ENCODE measurements around the gene CCN6.
"Not testable (repeated sequence)": the region's sequence is repeated elsewhere in the genome, so short reads cannot be mapped to it uniquely, and the experiment has no call there.

Gene CCN6

GRCh38 chr6:112049026-112049799 is 4.7 kb upstream of the CCN6 start:
- Histone ChIP-seq H3K27ac (ENCODE audit: insufficient read depth, low read length, poor library complexity, severe bottlenecking) (no peak overlapping the region), H3K27me3 (replicated peaks; ENCODE audit: control insufficient read depth, insufficient read depth, low read length, poor library complexity, severe bottlenecking) (no peaks in the 10 kb centered on the region), H3K4me3 (ENCODE audit: insufficient read depth, low read depth, low read length, poor library complexity, severe bottlenecking) (no peak overlapping the region), H3K9me3 (ENCODE audit: control insufficient read depth, low read length) (no peaks in the 10 kb centered on the region), H3K36me3 (ENCODE audit: control insufficient read depth, insufficient read depth, low read length) (no peaks in the 10 kb centered on the region), H3K4me1 (ENCODE audit: control insufficient read depth, insufficient read depth, low read length, poor library complexity, severe bottlenecking) (no peaks in the 10 kb centered on the region)
- DNase-seq: no peak

- H3K36me3 ChIP-seq (ENCODE audit: control insufficient read depth, insufficient read depth, low read length): no peaks in the 10 kb centered on the region
- H3K27ac ChIP-seq (ENCODE audit: insufficient read depth, low read length, poor library complexity, severe bottlenecking): no peak overlapping the region
- no peaks in the 10 kb centered on the region for H3K9me3 ChIP-seq (ENCODE audit: control insufficient read depth, low read length)
- H3K4me3 ChIP-seq (ENCODE audit: insufficient read depth, low read depth, low read length, poor library complexity, severe bottlenecking): no peak overlapping the region
- no peaks in the 10 kb centered on the region for H3K4me1 ChIP-seq (ENCODE audit: control insufficient read depth, insufficient read depth, low read length, poor library complexity, severe bottlenecking)
- no peak for DNase-seq
- H3K27me3 ChIP-seq (replicated peaks; ENCODE audit: control insufficient read depth, insufficient read depth, low read length, poor library complexity, severe bottlenecking): no peaks in the 10 kb centered on the region
Measured at GRCh38 chr6:112049996-112050395, 3.9 kb upstream of the CCN6 start.

GRCh38 chr6:112050429-112050828 is 3.5 kb upstream of the CCN6 start:
- Histone ChIP-seq H3K36me3 (ENCODE audit: control insufficient read depth, insufficient read depth, low read length) (no peaks in the 10 kb centered on the region), H3K9me3 (ENCODE audit: control insufficient read depth, low read length) (no peaks in the 10 kb centered on the region), H3K27ac (ENCODE audit: insufficient read depth, low read length, poor library complexity, severe bottlenecking) (no peak overlapping the region), H3K4me1 (ENCODE audit: control insufficient read depth, insufficient read depth, low read length, poor library complexity, severe bottlenecking) (no peaks in the 10 kb centered on the region), H3K4me3 (ENCODE audit: insufficient read depth, low read depth, low read length, poor library complexity, severe bottlenecking) (no peak overlapping the region), H3K27me3 (replicated peaks; ENCODE audit: control insufficient read depth, insufficient read depth, low read length, poor library complexity, severe bottlenecking) (no peaks in the 10 kb centered on the region)
- no peak for DNase-seq

GRCh38 chr6:112051251-112051740 is 2.6 kb upstream of the CCN6 start:
- H3K27me3 ChIP-seq (replicated peaks; ENCODE audit: control insufficient read depth, insufficient read depth, low read length, poor library complexity, severe bottlenecking); H3K36me3 ChIP-seq (ENCODE audit: control insufficient read depth, insufficient read depth, low read length); H3K4me1 ChIP-seq (ENCODE audit: control insufficient read depth, insufficient read depth, low read length, poor library complexity, severe bottlenecking); H3K27ac ChIP-seq (ENCODE audit: insufficient read depth, low read length, poor library complexity, severe bottlenecking); H3K9me3 ChIP-seq (ENCODE audit: control insufficient read depth, low read length); DNase-seq; H3K4me3 ChIP-seq (ENCODE audit: insufficient read depth, low read depth, low read length, poor library complexity, severe bottlenecking): not testable (repeated sequence)

- DNase-seq: no peak
- H3K27ac ChIP-seq (ENCODE audit: insufficient read depth, low read length, poor library complexity, severe bottlenecking): no peak overlapping the region
- H3K4me3 ChIP-seq (ENCODE audit: insufficient read depth, low read depth, low read length, poor library complexity, severe bottlenecking): no peak overlapping the region
Measured at GRCh38 chr6:112054555-112055190, 769 bp downstream of the CCN6 start.

GRCh38 chr6:112058243-112059032 is 4.5 kb downstream of the CCN6 start:
- Histone ChIP-seq H3K4me1 (ENCODE audit: control insufficient read depth, insufficient read depth, low read length, poor library complexity, severe bottlenecking) (no peaks in the 10 kb centered on the region), H3K4me3 (ENCODE audit: insufficient read depth, low read depth, low read length, poor library complexity, severe bottlenecking) (no peak overlapping the region), H3K36me3 (ENCODE audit: control insufficient read depth, insufficient read depth, low read length) (no peaks in the 10 kb centered on the region), H3K27me3 (replicated peaks; ENCODE audit: control insufficient read depth, insufficient read depth, low read length, poor library complexity, severe bottlenecking) (no peaks in the 10 kb centered on the region), H3K27ac (ENCODE audit: insufficient read depth, low read length, poor library complexity, severe bottlenecking) (no peak overlapping the region), H3K9me3 (ENCODE audit: control insufficient read depth, low read length) (no peaks in the 10 kb centered on the region)
- DNase-seq: no peak

More at GRCh38 chr6:112054555-112055190, 769 bp downstream of the CCN6 start:
- Histone ChIP-seq H3K27me3 (replicated peaks; ENCODE audit: control insufficient read depth, insufficient read depth, low read length, poor library complexity, severe bottlenecking) (no peaks in the 10 kb centered on the region), H3K4me1 (ENCODE audit: control insufficient read depth, insufficient read depth, low read length, poor library complexity, severe bottlenecking) (no peaks in the 10 kb centered on the region), H3K36me3 (ENCODE audit: control insufficient read depth, insufficient read depth, low read length) (no peaks in the 10 kb centered on the region), H3K9me3 (ENCODE audit: control insufficient read depth, low read length) (no peaks in the 10 kb centered on the region)

- H3K4me1 ChIP-seq (ENCODE audit: control insufficient read depth, insufficient read depth, low read length, poor library complexity, severe bottlenecking): no peaks in the 10 kb centered on the region
- H3K9me3 ChIP-seq (ENCODE audit: control insufficient read depth, low read length): no peaks in the 10 kb centered on the region
- H3K36me3 ChIP-seq (ENCODE audit: control insufficient read depth, insufficient read depth, low read length): no peaks in the 10 kb centered on the region
- no peak for DNase-seq
- no peak overlapping the region for H3K27ac ChIP-seq (ENCODE audit: insufficient read depth, low read length, poor library complexity, severe bottlenecking)
- no peak overlapping the region for H3K4me3 ChIP-seq (ENCODE audit: insufficient read depth, low read depth, low read length, poor library complexity, severe bottlenecking)
- H3K27me3 ChIP-seq (replicated peaks; ENCODE audit: control insufficient read depth, insufficient read depth, low read length, poor library complexity, severe bottlenecking): no peaks in the 10 kb centered on the region
Measured at GRCh38 chr6:112061605-112062004, 7.7 kb downstream of the CCN6 start.

GRCh38 chr6:112062966-112063365 is 9.1 kb downstream of the CCN6 start:
- H3K4me3 ChIP-seq (ENCODE audit: insufficient read depth, low read depth, low read length, poor library complexity, severe bottlenecking): no peak overlapping the region
- DNase-seq: no peak
- no peak overlapping the region for H3K27ac ChIP-seq (ENCODE audit: insufficient read depth, low read length, poor library complexity, severe bottlenecking)
- H3K36me3 ChIP-seq (ENCODE audit: control insufficient read depth, insufficient read depth, low read length): no peaks in the 10 kb centered on the region
- H3K27me3 ChIP-seq (replicated peaks; ENCODE audit: control insufficient read depth, insufficient read depth, low read length, poor library complexity, severe bottlenecking): no peaks in the 10 kb centered on the region
- no peaks in the 10 kb centered on the region for H3K9me3 ChIP-seq (ENCODE audit: control insufficient read depth, low read length)
- H3K4me1 ChIP-seq (ENCODE audit: control insufficient read depth, insufficient read depth, low read length, poor library complexity, severe bottlenecking): no peaks in the 10 kb centered on the region

GRCh38 chr6:112065426-112065986 is 11.6 kb downstream of the CCN6 start:
- Histone ChIP-seq H3K4me3 (ENCODE audit: insufficient read depth, low read depth, low read length, poor library complexity, severe bottlenecking) (no peak overlapping the region), H3K27ac (ENCODE audit: insufficient read depth, low read length, poor library complexity, severe bottlenecking) (no peak overlapping the region), H3K27me3 (replicated peaks; ENCODE audit: control insufficient read depth, insufficient read depth, low read length, poor library complexity, severe bottlenecking) (no peaks in the 10 kb centered on the region), H3K36me3 (ENCODE audit: control insufficient read depth, insufficient read depth, low read length) (peaks cover 4% of the 10 kb centered on the region), H3K9me3 (ENCODE audit: control insufficient read depth, low read length) (no peaks in the 10 kb centered on the region), H3K4me1 (ENCODE audit: control insufficient read depth, insufficient read depth, low read length, poor library complexity, severe bottlenecking) (no peaks in the 10 kb centered on the region)
- no peak for DNase-seq

Data from effector memory CD4-positive, alpha-beta T cell (primary cell).